NB4 (cell line): ENCODE results near the gene PIP5K1C.

Source experiments
- MYC ChIP-seq: IDR thresholded peaks from 2 replicates; pipeline ENCODE4 v1.6.1; 2011; ENCODE audit warnings: low read depth, low read length
- POLR2A ChIP-seq: IDR thresholded peaks from 2 replicates; pipeline ENCODE4 v1.6.1; 2011; ENCODE audit warnings: mild to moderate bottlenecking; ENCODE audit not compliant: insufficient read length; ENCODE audit errors: extremely low read depth
- TF ChIP-seq, protein P1 (sequence below): IDR thresholded peaks from one replicate; pipeline ENCODE4 v1.5.1; 2012; ENCODE audit warnings: low read depth, low read length
- TF ChIP-seq, protein P2 (sequence below): IDR thresholded peaks from 2 replicates; pipeline ENCODE4 v1.6.1; 2011; ENCODE audit warnings: low read depth, low read length

DNA sequence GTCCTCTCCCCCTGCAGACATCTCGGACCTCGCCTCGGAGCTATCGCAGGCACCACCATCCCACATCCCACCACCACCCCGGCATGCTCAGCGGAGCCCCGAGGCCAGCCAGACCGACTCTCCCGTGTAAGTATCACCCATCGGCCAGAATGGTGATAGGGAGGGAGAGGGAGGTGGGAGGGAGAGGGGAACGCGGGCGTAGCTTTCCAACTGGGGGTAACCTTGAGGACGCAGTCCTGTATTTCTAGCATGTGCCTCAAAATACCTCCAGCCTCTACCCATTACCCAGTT, 34.0 kb upstream of the PIP5K1C start:
- TF ChIP-seq, protein P1, sequence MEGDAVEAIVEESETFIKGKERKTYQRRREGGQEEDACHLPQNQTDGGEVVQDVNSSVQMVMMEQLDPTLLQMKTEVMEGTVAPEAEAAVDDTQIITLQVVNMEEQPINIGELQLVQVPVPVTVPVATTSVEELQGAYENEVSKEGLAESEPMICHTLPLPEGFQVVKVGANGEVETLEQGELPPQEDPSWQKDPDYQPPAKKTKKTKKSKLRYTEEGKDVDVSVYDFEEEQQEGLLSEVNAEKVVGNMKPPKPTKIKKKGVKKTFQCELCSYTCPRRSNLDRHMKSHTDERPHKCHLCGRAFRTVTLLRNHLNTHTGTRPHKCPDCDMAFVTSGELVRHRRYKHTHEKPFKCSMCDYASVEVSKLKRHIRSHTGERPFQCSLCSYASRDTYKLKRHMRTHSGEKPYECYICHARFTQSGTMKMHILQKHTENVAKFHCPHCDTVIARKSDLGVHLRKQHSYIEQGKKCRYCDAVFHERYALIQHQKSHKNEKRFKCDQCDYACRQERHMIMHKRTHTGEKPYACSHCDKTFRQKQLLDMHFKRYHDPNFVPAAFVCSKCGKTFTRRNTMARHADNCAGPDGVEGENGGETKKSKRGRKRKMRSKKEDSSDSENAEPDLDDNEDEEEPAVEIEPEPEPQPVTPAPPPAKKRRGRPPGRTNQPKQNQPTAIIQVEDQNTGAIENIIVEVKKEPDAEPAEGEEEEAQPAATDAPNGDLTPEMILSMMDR = no peak
- TF ChIP-seq POLR2A (no peak), MYC (no peak)
- TF ChIP-seq, protein P2, sequence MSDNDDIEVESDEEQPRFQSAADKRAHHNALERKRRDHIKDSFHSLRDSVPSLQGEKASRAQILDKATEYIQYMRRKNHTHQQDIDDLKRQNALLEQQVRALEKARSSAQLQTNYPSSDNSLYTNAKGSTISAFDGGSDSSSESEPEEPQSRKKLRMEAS = no peak
